Ascending aorta (tissue), 2 donors: ENCODE results near the gene PLA2G4D. TPM values are rescaled to one million over a fixed set of nuclear protein-coding genes. Genes with fewer than 3 reads are reported as not detected.

ENCODE experiments used
- DNase-seq, 2 donors: peaks; one replicate each; pipeline ENCODE4 v3.0.0-alpha.2; 2019; ENCODE audit warnings: low spot score in 2 of 2
- H3K27ac ChIP-seq, 2 donors: fragments of 200-600 bp; sonication (generic); one replicate each; pipeline ENCODE4 v1.5.1; 2016 to 2017; ENCODE audit warnings: mild to moderate bottlenecking in 1 of 2
- H3K27me3 ChIP-seq: fragments of 200-600 bp; sonication (generic); one replicate; pipeline ENCODE4 v1.5.1; 2017
- H3K36me3 ChIP-seq, 2 donors: fragments of 200-600 bp; sonication (generic); one replicate each; pipeline ENCODE4 v1.5.1; 2016
- H3K4me1 ChIP-seq, 2 donors: fragments of 200-600 bp; sonication (generic); one replicate each; pipeline ENCODE4 v1.5.1; 2016 to 2017; ENCODE audit warnings: mild to moderate bottlenecking in 1 of 2
- H3K4me3 ChIP-seq, 2 donors: fragments of 200-600 bp; sonication (generic); one replicate each; pipeline ENCODE4 v1.5.1; 2016 to 2017; ENCODE audit warnings: mild to moderate bottlenecking in 1 of 2
- H3K9me3 ChIP-seq, 2 donors: fragments of 200-600 bp; sonication (generic); one replicate each; pipeline ENCODE4 v1.5.1; 2016
- CTCF ChIP-seq, 3 experiments: fragments of 200-600 bp in 2 of 3; fragments of 450-650 bp in 1 of 3; sonication (generic) in 2 of 3; IDR thresholded peaks; one replicate each; pipeline ENCODE4 v1.5.1; 2016 to 2019; ENCODE audit warnings: antibody characterized with exemption in 3 of 3, mild to moderate bottlenecking in 1 of 3, moderate library complexity in 1 of 3
- intact Hi-C: fragments of 100-400 bp; cut with DNase I; formaldehyde crosslinking; loops from one replicate; pipeline ENCODE4 v1.15.1; 2023
- total RNA-seq: library from RNA; depleted of rRNA; stranded (reverse); fragments of >200 nt; gene quantifications from one replicate; pipeline ENCODE4 v1.1.0, GENCODE V29; 2016

Gene PLA2G4D
- total RNA-seq, 1 donor from 2014 or later: not detected

GRCh38 chr15:42073418-42073817 lies 20.9 kb downstream of the PLA2G4D start:
- peak in 1 of 2 donors; percentile 24 for DNase-seq
- H3K9me3 ChIP-seq: no peaks in the 10 kb centered on the region
- no peaks in the 10 kb centered on the region for H3K36me3 ChIP-seq
- no peak overlapping the region for H3K4me3 ChIP-seq
- intact Hi-C loops: no loop called here
- no peaks in the 10 kb centered on the region for H3K4me1 ChIP-seq
- no peaks in the 10 kb centered on the region for H3K27me3 ChIP-seq
- no peak overlapping the region for H3K27ac ChIP-seq
- TF ChIP-seq CTCF (IDR thresholded peaks at IDR 0.05): no peak

- H3K9me3 ChIP-seq: no peaks in the 10 kb centered on the region
- DNase-seq: peak in 1 of 2 donors; percentile 22
- TF ChIP-seq CTCF (IDR thresholded peaks at IDR 0.05): no peak
- H3K36me3 ChIP-seq: no peaks in the 10 kb centered on the region
- no peak overlapping the region for H3K4me3 ChIP-seq
- H3K27me3 ChIP-seq: no peaks in the 10 kb centered on the region
- intact Hi-C loops: no loop called here
- H3K27ac ChIP-seq: no peak overlapping the region
- no peaks in the 10 kb centered on the region for H3K4me1 ChIP-seq
These were observed 22.1 kb downstream of the PLA2G4D start for GRCh38 chr15:42072141-42072685.

- Histone ChIP-seq H3K4me3 (no peak overlapping the region), H3K27me3 (no peaks in the 10 kb centered on the region), H3K4me1 (no peaks in the 10 kb centered on the region), H3K9me3 (no peaks in the 10 kb centered on the region), H3K27ac (no peak overlapping the region), H3K36me3 (no peaks in the 10 kb centered on the region)
- TF ChIP-seq CTCF (IDR thresholded peaks at IDR 0.05): no peak
- peak in 1 of 2 donors; percentile 19 for DNase-seq
- intact Hi-C loops: no loop called here
These were observed 22.6 kb downstream of the PLA2G4D start for GRCh38 chr15:42071717-42072116.

GRCh38 chr15:42070976-42071350 lies 23.4 kb downstream of the PLA2G4D start:
- H3K9me3 ChIP-seq: no peaks in the 10 kb centered on the region
- no peaks in the 10 kb centered on the region for H3K36me3 ChIP-seq
- TF ChIP-seq CTCF (IDR thresholded peaks at IDR 0.05): no peak
- intact Hi-C loops: no loop called here
- H3K27ac ChIP-seq: no peak overlapping the region
- peak in 1 of 2 donors; percentile 52 for DNase-seq
- no peak overlapping the region for H3K4me3 ChIP-seq
- no peaks in the 10 kb centered on the region for H3K27me3 ChIP-seq
- no peaks in the 10 kb centered on the region for H3K4me1 ChIP-seq

- TF ChIP-seq CTCF (IDR thresholded peaks at IDR 0.05): no peak
- peak in 1 of 2 donors; percentile 55 for DNase-seq
- Histone ChIP-seq H3K27me3 (no peaks in the 10 kb centered on the region), H3K36me3 (no peaks in the 10 kb centered on the region), H3K4me3 (no peak overlapping the region), H3K27ac (no peak overlapping the region), H3K4me1 (no peaks in the 10 kb centered on the region), H3K9me3 (no peaks in the 10 kb centered on the region)
- intact Hi-C loops: no loop called here
These were observed 23.9 kb downstream of the PLA2G4D start for GRCh38 chr15:42070279-42070975.
